ENCODE results near the gene LTA4H.
"Not testable (repeated sequence)": the region's sequence is repeated elsewhere in the genome, so short reads cannot be mapped to it uniquely, and the experiment has no call there.

Gene LTA4H

DNA sequence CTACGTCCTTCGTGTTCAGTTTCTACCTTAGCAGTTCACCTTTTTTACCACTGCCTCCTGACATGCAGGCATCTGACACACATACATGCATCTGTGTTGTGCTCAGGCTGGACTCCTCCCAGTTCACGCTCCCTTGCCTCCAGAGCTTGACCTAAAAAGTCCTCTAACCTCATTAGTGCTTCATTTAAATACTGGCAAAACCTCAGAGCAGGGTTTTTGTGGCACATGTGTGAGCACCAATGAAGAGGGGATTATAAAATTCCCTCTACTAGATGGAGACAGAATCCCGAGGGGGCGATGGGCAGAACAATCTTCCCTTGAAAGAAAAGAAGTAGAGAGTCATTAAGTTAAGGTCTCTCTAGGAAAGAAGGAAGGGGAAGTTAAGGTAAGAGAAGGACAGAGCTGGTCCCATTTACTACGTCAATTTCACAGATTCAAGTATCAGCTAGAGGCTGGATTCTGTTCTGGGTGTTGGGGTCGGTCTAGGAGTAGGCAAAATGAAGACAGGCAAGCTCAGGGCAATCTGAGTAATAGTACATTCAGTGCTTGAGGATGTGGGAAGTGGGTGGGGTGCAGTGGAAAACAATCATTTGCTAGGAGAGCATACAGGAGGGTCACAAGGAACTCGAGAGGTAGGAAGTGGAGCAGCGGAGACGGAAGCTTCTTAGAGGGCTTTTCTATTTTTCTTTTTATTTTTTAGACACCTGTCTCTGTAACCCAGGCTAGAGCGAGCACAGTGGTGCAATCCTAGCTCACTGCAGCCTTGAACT is 46.7 kb downstream of the LTA4H start:
- DNase-seq: no peak

DNA sequence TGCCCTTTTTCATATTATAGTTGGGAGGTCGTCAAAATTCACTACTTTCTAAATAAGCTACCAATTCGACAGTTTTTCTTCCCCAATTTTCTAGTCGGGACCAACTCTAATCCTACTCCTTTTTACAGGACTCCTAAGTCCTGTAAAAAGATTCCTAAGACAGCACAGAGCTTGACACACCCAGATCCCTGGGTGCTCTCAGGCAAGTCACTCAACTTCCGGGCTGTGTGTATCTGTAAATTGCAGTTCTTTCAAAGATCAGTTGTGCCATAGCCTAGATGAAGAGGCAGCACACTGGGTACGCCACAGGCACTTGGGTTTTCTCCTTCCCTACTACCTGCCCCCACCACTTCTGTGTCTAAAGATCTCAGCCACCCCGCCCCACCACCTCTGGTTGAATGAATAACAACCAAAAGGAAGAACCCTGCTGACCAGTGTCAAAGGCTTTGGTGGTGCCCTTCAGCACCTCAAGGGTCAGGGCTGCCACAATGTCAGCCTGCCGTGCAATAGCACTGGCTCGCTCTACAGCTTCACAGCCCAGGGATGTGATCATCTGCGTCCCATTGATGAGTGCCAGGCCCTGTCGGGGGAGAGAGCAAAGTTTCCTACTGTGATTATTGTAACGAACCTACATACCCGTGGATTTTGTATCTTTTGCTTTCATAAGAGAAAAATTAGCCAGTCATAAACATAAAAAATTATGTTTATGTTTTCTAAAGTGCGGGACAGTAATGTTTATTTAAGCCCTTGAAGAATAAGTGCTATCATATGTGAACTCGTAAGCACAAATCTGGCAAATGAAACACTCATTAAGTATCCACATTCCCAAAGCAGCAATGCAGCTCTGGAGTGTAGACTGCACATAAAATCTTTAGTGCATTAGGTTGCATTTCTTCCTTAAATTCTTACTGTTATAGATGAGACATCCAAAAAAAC is 48.5 kb downstream of the LTA4H start:
- DNase-seq: no peak

DNA sequence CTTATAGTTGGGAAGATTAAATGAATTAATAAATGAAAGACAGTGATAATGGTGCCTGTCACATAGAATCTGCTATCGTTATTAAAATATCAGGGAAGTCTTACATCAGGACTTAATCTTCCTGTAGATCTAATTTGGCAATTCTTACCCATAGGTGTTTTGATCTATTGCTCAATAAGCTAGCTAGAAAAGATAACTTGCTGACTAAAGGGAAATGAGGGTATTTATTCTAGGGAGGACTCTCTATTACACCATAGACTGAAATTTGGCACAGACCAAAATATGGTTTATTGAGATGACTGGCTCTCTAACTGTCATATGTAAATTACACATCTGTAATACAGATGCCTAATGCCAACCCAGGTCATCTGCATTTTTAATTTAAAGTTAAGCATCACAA is 50.7 kb downstream of the LTA4H start:
- no peak for DNase-seq

DNA sequence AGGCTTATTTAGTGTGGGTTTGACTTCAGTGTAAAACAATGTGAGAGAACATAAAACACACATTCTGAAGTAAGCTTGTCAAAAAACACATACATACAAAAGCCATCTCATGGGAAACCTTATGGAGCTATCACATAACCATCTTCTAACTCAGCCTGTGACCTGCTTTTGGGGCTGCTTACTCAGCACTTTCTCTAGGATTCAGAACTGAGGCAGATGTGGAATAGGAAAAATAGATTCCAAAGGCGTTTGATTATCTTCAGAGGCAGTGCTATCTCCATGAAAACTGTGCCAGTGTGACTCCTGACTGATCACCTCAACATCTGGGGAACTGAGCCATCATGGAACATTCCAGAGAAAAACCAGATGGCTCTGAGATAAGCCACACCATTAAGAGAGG is 52.8 kb downstream of the LTA4H start:
- no peak for DNase-seq

DNA sequence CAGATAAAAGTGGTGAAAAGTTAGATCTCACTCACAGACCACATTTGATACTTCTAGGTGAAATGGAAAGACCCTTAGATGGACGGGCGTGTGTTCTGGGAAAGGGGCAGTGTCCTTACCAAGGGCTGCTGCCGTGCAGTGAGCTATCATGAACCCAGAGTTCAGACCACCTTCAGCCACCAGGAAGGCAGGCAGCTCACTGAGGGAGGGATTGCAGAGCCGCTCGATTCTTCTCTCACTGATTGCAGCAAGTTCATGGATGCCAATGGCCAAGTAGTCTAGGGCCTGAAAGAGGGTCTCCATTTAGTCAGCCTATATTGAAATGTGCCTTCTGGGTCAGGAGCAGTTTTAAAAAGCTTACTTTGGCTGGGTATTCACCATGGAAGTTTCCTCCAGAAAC is 55.0 kb downstream of the LTA4H start:
- no peak for DNase-seq

DNA sequence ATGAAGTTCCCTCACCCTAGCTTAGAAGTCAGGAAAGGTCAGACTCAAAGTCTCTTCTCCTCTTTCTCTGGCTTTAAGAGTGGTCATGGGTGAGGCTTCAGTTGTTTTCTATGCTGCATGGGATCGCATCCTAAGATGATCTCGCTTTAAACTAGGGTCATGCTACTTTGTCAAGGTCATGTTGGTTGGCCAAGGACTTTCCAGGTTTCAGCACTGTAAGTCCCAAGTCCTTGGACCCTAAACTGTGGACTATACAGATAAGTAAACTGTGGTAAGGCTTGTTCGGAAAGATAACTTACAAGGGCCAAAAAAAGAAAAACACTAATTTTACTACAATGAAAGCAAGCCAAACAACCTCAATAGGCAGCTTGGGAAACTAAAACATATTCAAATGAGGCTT is 56.6 kb downstream of the LTA4H start:
- no peak for DNase-seq

DNA sequence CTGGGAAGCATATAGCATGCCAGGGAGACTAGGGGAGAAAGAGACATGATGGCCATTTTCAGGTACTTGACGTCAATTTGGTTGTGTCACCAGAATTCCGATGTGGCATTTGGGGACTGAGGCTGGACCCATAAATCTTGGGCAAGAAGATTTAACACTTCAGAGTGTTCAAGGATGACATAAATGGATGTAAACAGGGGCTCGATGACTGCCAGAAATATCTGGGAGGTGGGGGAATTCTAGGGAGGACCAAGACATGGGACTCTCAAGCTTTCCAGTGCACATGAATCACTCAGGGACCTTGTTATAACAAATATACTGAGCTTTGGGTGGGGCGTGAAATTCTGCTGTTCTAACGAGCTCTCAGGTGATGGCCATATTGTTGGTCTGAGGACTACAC is 57.0 kb downstream of the LTA4H start:
- DNase-seq: no peak

DNA sequence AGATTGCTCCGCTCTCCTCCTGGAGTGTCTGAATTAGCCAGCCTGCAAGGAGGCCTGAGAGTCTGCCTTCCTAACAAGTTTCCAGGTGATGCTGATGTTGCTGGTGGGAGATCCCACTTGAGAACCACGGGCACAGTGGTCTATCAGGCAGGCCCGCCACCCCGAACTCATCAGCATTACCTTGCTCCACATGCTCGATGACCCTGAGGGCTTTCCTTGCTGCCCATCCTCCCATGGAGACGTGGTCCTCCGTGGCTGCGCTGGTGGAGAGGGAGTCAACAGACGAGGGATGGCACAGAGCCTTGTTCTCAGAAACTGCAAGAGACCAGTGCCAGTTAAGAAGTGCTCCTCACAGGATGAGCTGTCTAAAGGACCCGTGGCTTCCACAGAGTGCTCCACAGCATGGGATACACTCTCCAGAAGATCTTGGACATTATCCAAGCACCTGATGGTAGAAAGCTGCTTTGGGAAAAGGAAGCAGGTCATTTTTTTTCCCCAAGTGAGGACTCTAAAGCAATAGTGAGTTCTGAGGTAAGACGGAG is 57.6 kb downstream of the LTA4H start:
- DNase-seq: no peak

DNA sequence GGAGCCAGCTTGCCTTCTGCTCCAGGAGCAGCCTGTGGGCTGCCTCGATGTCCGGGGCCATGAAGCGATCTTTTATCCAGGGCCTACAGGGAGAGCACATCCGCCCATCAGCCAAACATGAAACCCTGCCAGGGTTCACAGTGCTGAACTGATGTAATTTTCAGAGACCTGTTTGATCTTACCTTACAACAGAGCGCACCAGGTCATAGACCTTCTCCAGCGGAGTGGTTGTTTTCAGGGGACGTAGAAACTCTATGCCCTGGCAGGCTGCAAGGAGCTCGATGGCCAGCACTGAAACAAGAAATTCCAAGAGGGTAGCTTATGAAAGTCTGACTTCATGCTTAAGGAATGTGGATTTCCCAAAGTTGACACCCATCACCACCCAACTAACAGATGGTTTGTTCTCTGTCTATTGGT is 59.0 kb downstream of the LTA4H start:
- no peak for DNase-seq

DNA sequence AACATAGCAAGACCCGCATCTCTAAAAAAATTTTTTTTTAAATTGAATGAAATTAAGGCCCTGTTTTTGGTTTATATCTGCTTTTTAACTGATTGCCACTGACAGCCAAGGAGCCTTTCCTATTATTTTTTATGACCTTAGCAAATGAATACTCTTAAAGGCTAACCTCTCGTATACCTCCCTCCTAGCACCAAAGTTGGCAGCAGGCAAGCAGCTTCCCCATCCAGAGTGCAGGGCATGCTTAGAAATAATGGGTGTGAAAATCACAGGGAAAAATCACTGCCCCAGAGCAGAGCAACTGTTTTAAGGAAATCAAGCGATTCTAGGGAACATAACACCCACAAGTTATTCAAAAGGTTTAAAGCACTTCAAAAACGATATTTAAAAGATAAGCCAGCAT is 59.9 kb downstream of the LTA4H start:
- DNase-seq: no peak

DNA sequence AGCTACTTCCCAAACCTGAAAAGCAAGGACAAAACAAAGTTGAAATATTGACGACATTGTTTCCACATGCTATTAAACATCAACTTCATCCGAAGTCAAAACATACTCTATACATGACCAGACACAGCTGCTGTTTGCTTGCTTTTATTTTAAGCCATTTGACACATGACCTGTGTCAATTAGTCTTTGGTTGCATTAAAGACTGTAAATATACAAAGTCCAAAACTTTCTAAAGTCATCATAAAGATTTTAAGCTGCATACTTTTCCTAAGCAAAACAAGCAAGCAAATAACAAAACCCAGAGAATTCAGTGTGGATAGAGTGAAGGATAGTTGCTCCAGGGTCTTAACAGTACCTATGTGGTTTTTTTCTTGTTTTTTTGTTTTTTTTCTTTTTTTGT is 61.0 kb downstream of the LTA4H start:
- no peak for DNase-seq

DNA sequence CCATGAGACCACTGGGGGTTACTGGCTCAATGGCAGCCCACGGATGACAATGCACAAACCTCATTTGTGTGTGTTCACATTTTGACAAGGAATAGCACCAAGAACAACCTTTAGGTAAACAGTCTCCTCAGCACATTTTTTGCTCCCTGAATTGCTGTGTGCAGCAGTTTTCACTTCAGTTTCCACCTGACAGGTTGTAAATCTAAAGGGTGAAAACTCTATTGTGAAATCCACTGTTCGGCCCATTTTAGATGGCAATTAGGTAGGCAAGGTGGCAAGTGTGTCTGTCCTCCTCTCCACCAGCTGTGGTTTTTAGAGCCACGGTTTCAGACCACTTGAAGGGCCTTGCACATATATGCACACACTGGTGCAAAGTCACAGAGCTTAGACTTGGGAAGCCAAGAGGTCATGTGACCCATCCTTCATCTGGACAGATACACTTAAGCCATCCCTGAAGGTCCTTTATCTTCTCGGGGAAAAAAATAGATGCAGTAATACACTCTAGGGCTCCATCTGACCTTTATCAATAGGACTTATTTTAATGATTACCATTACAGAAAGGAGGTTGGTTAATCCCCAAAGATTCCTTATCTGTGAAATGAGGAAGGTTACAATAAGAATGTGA is 62.4 kb downstream of the LTA4H start:
- DNase-seq: no peak

DNA sequence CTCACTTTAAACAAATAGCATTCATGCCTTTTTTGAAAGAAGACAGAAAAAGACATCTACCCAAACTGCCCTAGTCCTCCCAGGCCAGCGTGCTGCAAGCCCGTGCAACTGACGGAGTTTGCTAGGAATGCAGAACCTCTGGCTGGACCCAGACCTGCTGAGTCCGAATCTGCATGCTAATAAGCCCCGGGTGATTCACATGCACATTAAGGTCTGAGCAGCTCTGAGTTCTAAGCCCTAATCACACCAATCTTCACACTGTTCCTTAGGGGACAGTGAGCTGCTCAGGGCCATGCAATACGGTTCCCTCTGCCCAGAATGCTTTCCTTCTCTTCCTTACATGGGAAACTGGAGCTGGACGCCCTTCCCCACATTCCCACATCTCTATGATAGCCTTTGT is 64.5 kb downstream of the LTA4H start:
- DNase-seq: no peak

DNA sequence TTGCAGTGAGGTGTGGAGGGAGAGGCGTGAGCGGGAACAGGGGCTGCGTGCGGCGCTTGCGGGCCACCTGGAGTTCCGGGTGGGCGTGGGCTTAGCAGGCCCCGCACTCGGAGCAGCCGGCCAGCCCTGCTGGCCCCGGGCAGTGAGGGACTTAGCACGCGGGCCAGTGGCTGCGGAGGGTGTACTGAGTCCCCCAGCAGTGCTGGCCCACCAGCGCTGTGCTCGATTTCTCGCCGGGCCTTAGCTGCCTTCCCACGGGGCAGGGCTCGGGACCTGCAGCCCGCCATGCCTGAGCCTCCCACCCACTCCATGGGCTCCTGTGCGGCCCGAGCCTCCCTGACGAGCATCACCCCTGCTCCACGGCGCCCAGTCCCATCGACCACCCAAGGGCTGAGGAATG is 66.3 kb downstream of the LTA4H start:
- DNase-seq: not testable (repeated sequence)

DNA sequence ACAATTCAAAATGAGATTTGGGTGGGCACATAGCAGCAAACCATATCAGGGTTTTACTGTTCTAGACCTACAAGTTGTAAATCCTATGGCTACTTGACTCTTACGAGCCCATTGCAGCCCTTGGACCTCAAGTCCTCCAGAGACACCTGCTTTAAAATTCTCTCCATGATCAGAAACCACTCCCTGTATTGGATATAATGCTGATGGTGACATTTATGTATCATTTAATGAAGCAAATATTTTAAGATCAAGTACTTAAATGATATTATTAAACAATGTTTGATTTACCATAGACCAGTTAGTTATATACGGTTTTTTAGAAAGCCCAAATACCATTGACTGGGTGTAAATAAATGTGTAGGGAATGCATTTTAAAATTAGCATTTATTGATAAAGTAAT is 68.1 kb downstream of the LTA4H start:
- no peak for DNase-seq

DNA sequence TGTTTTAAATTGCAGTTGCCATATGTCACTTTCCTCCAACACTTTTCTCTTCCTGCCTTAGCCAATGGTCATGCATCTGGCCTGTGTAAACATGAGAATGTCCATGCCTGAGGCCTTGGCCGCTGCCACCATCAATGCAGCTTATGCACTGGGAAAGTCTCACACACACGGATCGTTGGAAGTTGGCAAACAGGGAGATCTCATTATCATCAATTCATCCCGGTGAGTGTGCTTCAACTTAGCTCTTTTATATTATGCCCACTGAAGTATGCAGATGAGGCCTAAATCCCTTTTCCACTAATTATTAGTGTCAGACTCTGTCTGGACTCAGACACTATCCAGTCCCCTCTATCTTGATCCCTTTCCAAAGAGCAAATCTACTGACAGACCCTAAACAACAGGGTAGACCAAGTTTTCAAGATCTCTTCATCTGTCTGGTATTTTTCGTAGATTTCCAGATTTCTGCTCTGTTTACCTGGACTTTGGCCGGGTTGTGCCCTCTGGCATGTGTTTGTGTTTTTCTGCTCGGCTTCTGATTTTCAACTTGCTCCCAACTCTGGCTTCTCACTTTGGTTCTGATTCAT is 69.0 kb downstream of the LTA4H start:
- no peak for DNase-seq

DNA sequence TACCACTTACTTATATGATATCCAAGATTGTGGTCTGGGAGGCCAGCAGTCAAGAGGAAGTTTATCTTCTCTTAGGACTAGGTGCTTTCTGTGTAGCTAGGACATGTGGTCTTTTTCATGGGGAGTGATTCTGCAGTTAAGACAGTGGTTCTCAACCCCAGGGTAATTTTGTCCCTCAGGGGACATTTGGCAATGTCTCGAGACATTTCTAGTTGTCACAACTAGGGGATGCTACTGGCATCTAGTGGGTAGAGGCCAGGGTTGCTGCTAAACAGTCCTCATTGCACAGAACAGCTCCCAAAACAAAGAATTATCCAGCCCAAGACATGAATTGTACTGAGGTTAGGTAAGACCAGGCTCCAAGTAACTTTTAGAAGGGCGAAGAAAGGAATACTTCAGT is 72.3 kb downstream of the LTA4H start:
- DNase-seq: no peak

DNA sequence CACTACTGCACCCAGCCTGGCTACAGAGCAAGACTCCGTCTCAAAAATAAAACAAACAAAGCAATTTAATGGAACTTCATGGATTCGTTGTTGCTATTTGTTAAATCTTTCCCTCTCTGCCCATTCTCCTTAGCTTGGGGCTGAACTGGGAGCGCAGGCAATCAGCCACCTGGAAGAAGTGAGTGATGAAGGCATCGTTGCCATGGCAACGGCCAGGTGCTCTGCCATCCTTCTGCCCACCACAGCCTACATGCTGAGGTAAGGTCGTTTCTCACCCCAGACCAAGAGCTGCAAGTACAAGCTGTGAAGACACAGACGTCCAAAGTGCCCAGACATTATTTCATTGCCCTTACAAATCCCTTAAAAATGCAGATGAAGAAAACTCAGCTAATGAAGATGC is 73.2 kb downstream of the LTA4H start:
- no peak for DNase-seq

DNA sequence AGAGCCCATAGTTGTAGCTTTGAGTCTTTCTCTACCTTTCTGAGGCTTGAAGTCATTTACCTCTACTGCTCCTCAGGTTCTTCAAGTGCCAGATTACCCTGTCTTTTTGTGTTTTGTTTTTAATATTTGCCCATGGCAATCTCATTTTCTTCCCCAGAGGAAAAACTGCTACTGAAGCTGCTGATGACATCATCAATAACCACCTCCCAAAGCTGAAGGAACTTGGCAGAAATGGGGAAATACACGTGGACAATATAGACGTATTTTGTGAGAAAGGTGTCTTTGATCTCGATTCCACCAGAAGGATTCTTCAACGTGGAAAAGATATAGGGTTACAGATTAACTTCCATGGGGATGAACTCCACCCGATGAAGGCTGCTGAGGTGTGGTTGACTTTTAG is 75.1 kb downstream of the LTA4H start:
- DNase-seq: no peak

DNA sequence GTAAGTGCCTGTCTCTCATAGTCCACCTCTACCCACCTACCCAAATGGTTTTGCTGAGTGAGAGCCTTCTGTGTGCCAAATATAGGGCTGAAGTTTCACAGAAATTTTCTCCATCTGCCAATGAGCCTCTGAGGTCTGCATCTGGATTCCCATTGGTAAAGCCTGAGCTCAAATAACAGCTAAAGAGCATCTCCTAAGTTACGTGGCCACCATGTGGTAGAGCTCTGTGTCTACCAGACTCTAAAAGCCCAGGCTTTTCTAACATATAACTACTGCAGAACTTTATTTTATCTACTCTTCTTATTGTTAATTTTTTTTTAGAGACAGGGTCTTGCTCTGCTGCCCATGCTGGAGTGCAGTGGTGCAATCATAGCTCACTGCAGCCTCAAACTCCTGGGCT is 76.3 kb downstream of the LTA4H start:
- DNase-seq: no peak

DNA sequence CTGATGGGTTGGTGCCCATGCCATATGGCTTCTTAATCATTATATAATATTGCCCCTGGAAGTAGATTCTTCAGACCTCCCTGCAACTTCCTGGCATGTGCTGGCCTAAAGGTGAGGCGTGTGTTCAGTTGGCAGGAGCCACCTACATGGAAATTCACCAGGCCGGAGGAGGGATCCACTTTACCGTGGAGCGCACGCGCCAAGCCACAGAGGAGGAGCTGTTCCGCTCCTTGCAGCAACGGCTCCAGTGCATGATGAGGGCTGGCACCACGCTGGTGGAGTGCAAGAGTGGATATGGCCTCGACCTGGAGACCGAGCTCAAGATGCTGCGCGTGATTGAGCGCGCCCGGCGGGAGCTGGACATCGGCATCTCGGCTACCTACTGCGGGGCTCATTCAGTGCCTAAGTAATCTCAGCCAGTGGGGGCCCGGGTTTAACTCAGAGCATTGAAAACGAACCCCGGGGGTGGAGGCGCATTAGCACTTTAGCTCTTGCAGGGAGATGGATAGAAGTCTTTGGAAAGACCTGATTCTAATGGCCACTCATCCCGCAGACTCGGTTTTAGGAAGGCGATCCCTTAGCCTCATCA is 78.7 kb downstream of the LTA4H start:
- DNase-seq: no peak

DNA sequence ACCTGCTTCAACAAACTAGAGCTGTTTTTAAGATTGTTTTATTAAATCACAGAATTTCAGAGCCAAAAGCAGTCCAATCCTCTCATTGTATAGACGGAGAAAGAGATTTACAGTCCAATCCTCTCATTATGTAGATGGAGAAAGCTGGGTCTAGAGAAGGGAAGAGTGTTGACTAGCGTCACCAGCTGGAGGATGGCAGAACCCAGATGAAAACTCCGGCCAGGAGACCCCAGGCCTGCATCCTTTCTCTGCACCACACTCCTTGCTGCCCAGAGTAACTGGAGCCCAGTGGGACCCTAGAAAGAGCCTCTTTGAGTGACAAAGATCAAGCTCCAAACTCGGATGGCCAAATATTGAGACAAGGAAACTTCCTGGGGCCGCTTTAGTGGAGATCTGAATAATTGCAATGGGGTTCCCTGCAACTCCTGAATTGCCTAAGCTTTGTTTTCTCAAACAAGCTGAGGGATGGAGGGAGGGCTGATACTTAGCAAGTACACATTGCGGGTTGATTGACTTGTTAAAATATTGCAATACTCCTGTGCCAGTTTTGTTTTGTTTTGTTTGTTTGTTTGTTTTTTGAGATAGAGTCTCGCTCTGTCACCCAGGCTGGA is 79.7 kb downstream of the LTA4H start:
- DNase-seq: no peak

Measured in activated gamma-delta T cell (primary cell).